C4-2B (cell line): Measurements from ENCODE around the gene NF1.

Source experiments
- CTCF ChIP-seq: fragments of 450-650 bp; conservative IDR thresholded peaks from 2 replicates; pipeline ENCODE4 v1.5.1; 2017; ENCODE audit warnings: mild to moderate bottlenecking
- ZFX ChIP-seq: fragments of 450-650 bp; IDR thresholded peaks from 2 replicates; pipeline ENCODE4 v1.6.1; 2017

GRCh38 chr17:31283841-31284240, 189.1 kb downstream of the NF1 start:
- TF ChIP-seq CTCF (no peak), ZFX (no peak)
